GM18867 (cell line): Measurements from ENCODE around the gene FUCA1.
"Not testable (repeated sequence)": the region's sequence is repeated elsewhere in the genome, so short reads cannot be mapped to it uniquely, and the experiment has no call there.

ENCODE experiments used
- ATAC-seq: cut with Tn5 transposase; IDR thresholded peaks from one replicate; pipeline ENCODE4 v1.9.1; 2021; ENCODE audit warnings: mild to moderate bottlenecking, moderate library complexity; ENCODE audit not compliant: unreplicated experiment

FUCA1 gene

GRCh38 chr1:23843644-23844043 lies 24.4 kb downstream of the FUCA1 start:
- ATAC-seq, result no peak

GRCh38 chr1:23838401-23838866 lies 29.7 kb downstream of the FUCA1 start:
- ATAC-seq, result peak; percentile 64

- peak; percentile 16 for ATAC-seq
Observed at GRCh38 chr1:23837908-23838307, 30.2 kb downstream of the FUCA1 start.

- ATAC-seq, result no peak
Observed at GRCh38 chr1:23836037-23836436, 32.1 kb downstream of the FUCA1 start.

GRCh38 chr1:23834156-23834555 lies 33.9 kb downstream of the FUCA1 start:
- ATAC-seq, result not testable (repeated sequence)

GRCh38 chr1:23827717-23828116 lies 40.4 kb downstream of the FUCA1 start:
- ATAC-seq, result no peak

GRCh38 chr1:23826590-23826989 lies 41.5 kb downstream of the FUCA1 start:
- not testable (repeated sequence) for ATAC-seq

GRCh38 chr1:23825762-23826522 lies 42.1 kb downstream of the FUCA1 start:
- peak; percentile 65 for ATAC-seq

GRCh38 chr1:23825076-23825761 lies 42.9 kb downstream of the FUCA1 start, which contains the start of gene HMGCL:
Gene HMGCL (minus strand): TSS chr1:23825429. CDS start chr1:23825415, 14 bp downstream.
- peak; percentile 75 for ATAC-seq

- ATAC-seq, result no peak
Observed at GRCh38 chr1:23824711-23825075, 43.4 kb downstream of the FUCA1 start.

GRCh38 chr1:23823767-23824166 lies 44.3 kb downstream of the FUCA1 start:
- ATAC-seq, result no peak

GRCh38 chr1:23817633-23818032 lies 50.5 kb downstream of the FUCA1 start:
- no peak for ATAC-seq

GRCh38 chr1:23816906-23817305 lies 51.2 kb downstream of the FUCA1 start:
- ATAC-seq, result no peak

- ATAC-seq, result no peak
Observed at GRCh38 chr1:23816361-23816760, 51.7 kb downstream of the FUCA1 start.

- ATAC-seq, result no peak
Observed at GRCh38 chr1:23814016-23814415, 54.1 kb downstream of the FUCA1 start.

- ATAC-seq, result peak; percentile 55
Observed at GRCh38 chr1:23810818-23811540, 57.1 kb downstream of the FUCA1 start.

GRCh38 chr1:23809751-23810171 lies 58.3 kb downstream of the FUCA1 start:
- ATAC-seq, result peak; percentile 58

GRCh38 chr1:23807453-23807852 lies 60.6 kb downstream of the FUCA1 start:
- no peak for ATAC-seq

GRCh38 chr1:23806280-23806679 lies 61.8 kb downstream of the FUCA1 start:
- no peak for ATAC-seq

- no peak for ATAC-seq
Observed at GRCh38 chr1:23805025-23805424, 63.1 kb downstream of the FUCA1 start.

GRCh38 chr1:23804183-23804835 lies 63.8 kb downstream of the FUCA1 start:
- ATAC-seq, result no peak
